IPS-18c (cell line): ENCODE results near the gene TAS2R41.
"Not testable (repeated sequence)": the region's sequence is repeated elsewhere in the genome, so short reads cannot be mapped to it uniquely, and the experiment has no call there.

Experiments
- H3K4me3 ChIP-seq: 2 replicates; pipeline ENCODE4 v1.7.0; 2013; ENCODE audit warnings: low read depth, mild to moderate bottlenecking, low read length, moderate library complexity; ENCODE audit not compliant: insufficient read depth
- H3K9me3 ChIP-seq: one replicate; pipeline ENCODE4 v1.6.1; 2013; ENCODE audit warnings: mild to moderate bottlenecking, low read length, moderate library complexity; ENCODE audit not compliant: control insufficient read depth, insufficient read depth

The TAS2R41 gene

DNA sequence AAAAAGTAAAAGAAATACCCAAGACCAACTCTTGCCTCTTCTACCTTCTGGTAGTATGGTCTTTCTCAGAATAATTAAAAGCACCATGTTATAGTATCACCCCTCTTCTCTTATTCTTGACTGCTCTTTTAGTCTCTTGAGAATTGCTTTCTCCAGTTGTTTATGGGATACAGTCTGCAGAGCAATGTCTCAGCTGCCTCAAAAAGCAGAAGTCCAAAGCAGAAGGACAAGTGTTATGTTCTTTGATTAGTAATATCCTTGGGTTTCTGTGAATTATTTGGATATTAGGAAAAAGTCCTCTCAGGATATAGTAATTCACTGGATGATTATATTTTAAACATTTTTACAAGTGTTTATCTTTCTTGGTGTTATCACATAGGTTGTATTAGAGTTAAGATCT is 7.4 kb downstream of the TAS2R41 start:
- no peaks in the 10 kb centered on the region for H3K9me3 ChIP-seq
- no peak overlapping the region for H3K4me3 ChIP-seq

- H3K4me3 ChIP-seq: no peak overlapping the region
Observed at GRCh38 chr7:143485500-143485899, 7.8 kb downstream of the TAS2R41 start.

GRCh38 chr7:143486266-143486665 is 8.6 kb downstream of the TAS2R41 start:
- not testable (repeated sequence) for H3K9me3 ChIP-seq, H3K4me3 ChIP-seq

More at GRCh38 chr7:143485500-143485899, 7.8 kb downstream of the TAS2R41 start:
- no peaks in the 10 kb centered on the region for H3K9me3 ChIP-seq

GRCh38 chr7:143487061-143487460 is 9.4 kb downstream of the TAS2R41 start:
- H3K9me3 ChIP-seq: no peaks in the 10 kb centered on the region
- H3K4me3 ChIP-seq: no peak overlapping the region

DNA sequence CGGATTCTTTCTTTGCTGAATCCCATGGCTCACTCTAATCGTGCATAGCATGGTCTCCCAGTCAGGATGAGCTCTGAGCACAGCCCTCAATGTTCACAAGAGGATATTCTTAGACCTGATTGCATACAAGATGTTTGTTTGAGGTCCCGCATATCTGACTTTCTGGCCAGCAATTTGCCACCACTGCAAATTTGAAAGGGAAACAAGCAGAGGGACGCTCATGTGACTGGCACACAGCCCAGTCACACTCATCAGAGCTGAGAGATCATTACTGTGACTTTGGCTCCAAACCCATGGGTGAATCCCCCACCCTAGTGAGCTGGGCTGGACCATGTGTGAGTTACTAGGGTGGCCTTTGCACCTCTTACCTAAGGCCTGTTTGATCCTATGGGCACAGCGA is 9.9 kb downstream of the TAS2R41 start:
- no peak overlapping the region for H3K4me3 ChIP-seq

GRCh38 chr7:143490717-143491306 is 13.1 kb downstream of the TAS2R41 start:
- Histone ChIP-seq H3K4me3 (no peak overlapping the region), H3K9me3 (no peaks in the 10 kb centered on the region)

More for the DNA sequence above, 9.9 kb downstream of the TAS2R41 start:
- no peaks in the 10 kb centered on the region for H3K9me3 ChIP-seq

- H3K9me3 ChIP-seq: no peaks in the 10 kb centered on the region
- no peak overlapping the region for H3K4me3 ChIP-seq
Observed at GRCh38 chr7:143492043-143492471, 14.4 kb downstream of the TAS2R41 start.

GRCh38 chr7:143492799-143493739 is 15.4 kb downstream of the TAS2R41 start:
- no peaks in the 10 kb centered on the region for H3K9me3 ChIP-seq
- no peak overlapping the region for H3K4me3 ChIP-seq

GRCh38 chr7:143493751-143494150 is 16.1 kb downstream of the TAS2R41 start:
- Histone ChIP-seq H3K4me3 (no peak overlapping the region), H3K9me3 (no peaks in the 10 kb centered on the region)

GRCh38 chr7:143494622-143495021 is 16.9 kb downstream of the TAS2R41 start:
- no peak overlapping the region for H3K4me3 ChIP-seq

GRCh38 chr7:143495851-143496250 is 18.2 kb downstream of the TAS2R41 start:
- H3K4me3 ChIP-seq: no peak overlapping the region
- H3K9me3 ChIP-seq: no peaks in the 10 kb centered on the region

More at GRCh38 chr7:143494622-143495021, 16.9 kb downstream of the TAS2R41 start:
- no peaks in the 10 kb centered on the region for H3K9me3 ChIP-seq

DNA sequence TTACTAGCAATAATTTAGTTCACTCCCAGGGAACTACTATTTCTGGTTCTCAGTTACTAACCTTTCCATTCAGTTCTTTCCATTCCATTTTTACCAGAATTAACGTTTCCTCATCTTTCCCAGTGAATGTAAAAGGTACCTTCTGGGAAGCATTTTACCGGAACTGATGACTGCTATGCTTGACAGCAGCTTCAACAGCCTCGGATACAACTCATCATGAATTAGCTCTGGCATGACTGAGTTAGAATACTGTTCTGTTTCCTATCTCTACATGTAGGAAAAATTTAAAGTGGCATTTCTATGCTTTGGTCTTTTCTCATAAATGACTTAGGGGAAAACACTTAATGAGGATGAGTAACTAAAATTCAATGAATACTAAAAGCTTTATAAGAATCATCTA is 18.6 kb downstream of the TAS2R41 start:
- H3K9me3 ChIP-seq: no peaks in the 10 kb centered on the region
- H3K4me3 ChIP-seq: no peak overlapping the region

- H3K4me3 ChIP-seq: no peak overlapping the region
- H3K9me3 ChIP-seq: no peaks in the 10 kb centered on the region
Observed at GRCh38 chr7:143497008-143497795, 19.5 kb downstream of the TAS2R41 start.

GRCh38 chr7:143499246-143499645 is 21.6 kb downstream of the TAS2R41 start:
- no peaks in the 10 kb centered on the region for H3K9me3 ChIP-seq
- no peak overlapping the region for H3K4me3 ChIP-seq

- Histone ChIP-seq H3K9me3 (no peaks in the 10 kb centered on the region), H3K4me3 (no peak overlapping the region)
Observed at GRCh38 chr7:143499743-143500348, 22.2 kb downstream of the TAS2R41 start.

DNA sequence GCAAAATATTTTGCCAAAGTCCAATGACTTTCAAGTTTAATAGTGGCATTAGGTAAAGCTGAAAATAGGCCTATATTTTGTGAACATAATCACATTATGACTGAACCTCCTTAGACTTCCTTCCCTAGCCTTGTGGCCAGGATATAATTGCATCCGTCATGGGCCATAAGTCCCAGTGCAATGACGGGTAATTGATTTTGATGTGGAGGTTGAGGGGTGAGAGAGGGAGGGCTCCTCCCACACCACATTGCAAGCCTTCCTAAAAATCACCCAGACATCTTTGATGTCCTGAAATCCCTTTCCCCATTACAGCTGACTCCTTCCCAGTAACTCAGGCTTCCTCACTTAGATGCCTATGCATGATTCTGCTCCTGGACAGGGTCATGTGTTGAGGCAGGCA is 25.6 kb downstream of the TAS2R41 start:
- Histone ChIP-seq H3K9me3 (no peaks in the 10 kb centered on the region), H3K4me3 (no peak overlapping the region)

DNA sequence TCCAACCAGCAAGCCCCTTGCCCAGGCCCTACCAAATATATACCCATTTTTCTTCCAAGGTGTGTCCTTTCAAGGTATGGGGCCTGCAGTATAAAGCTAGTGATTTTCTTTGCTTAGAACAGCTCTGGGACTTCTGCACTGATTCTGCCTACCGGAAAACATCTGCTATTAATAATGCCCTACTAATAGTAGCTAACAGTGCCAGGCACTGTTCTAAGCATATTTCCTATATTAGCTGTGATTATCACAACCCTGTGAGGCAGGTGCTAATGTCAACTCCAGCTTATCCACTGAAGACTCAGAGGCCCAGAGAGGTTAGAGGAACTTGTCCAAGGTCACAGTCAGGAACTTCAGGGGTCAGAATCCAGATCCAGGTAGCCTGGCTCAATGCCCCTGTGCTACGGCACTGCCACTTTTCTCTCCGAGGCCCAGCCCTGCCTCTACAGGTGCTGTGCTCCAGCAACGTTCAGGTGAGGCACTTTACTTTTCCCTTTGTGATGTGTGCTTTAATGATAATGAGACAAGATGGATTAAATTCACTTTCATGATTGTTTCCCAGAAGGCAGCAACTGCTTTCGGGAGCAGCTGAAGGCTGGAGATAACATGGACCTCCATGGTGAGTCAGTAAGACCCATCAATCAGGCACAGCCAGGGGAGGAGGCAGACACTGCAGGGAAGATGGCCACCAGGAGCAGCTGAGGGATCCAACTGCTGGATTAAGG is 26.7 kb downstream of the TAS2R41 start:
- no peak overlapping the region for H3K4me3 ChIP-seq
- H3K9me3 ChIP-seq: no peaks in the 10 kb centered on the region
